ENCODE measurements around the gene MYH14. TPM values are rescaled to one million over a fixed set of nuclear protein-coding genes. Genes with fewer than 3 reads are reported as not detected.

Gene MYH14
- total and polyA plus RNA-seq, 2 of the 8 experiments (the other 6 are each of a cell fraction or from before 2014, with no cell fraction given) = 17.3 to 28.6 TPM

- TF ChIP-seq CTCF (IDR thresholded peaks at IDR 0.05; ENCODE audit: control extremely low read depth in 1 of 3, insufficient read depth in 1 of 3, low read depth in 1 of 3, low read length in 3 of 3) = no peak
- no peak for TF ChIP-seq JUND (IDR thresholded peaks at IDR 0.05; ENCODE audit: low read length)
Measured at GRCh38 chr19:50308991-50309390, 105.6 kb downstream of the MYH14 start (continued).
